ENCODE measurements around the gene LGALS7B. TPM values are rescaled to one million over a fixed set of nuclear protein-coding genes. Genes with fewer than 3 reads are reported as not detected.

Gene LGALS7B
- polyA plus RNA-seq, 1 donor from 2014 or later: not detected

DNA sequence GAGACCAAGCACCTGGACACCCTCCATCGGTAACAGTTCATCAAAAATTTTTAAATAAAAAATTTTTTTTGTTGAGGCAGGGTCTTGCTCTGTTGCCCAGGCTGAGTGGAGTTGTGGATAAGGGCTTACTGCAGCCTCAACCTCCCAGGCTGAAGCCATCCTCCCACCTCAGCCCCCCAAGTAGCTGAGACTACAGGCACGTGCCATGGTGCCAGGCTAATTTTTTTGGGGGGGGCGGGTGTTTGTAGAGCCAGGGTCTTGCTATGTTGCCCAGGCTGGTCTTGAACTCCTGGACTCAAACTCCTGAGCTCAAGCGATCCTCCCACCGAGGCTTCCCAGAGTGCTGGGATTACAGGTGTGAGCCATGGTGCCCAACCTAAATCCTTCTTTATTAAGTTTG is 4.7 kb downstream of the LGALS7B start:
- Histone ChIP-seq H3K4me3 (ENCODE audit: low read length) (no peak overlapping the region), H3K4me2 (ENCODE audit: low read length) (no peak overlapping the region), H3F3A (ENCODE audit: insufficient read depth, low read length, poor library complexity, severe bottlenecking) (no peaks in the 10 kb centered on the region), H3K27ac (ENCODE audit: low read length) (no peak overlapping the region), H3K79me2 (replicated peaks; ENCODE audit: insufficient read depth, low read length) (no peaks in the 10 kb centered on the region), H3K36me3 (ENCODE audit: insufficient read depth, low read length) (no peaks in the 10 kb centered on the region), H3K9me3 (ENCODE audit: low read length) (no peaks in the 10 kb centered on the region), H3K9ac (ENCODE audit: low read length) (no peak overlapping the region), H3K27me3 (ENCODE audit: insufficient read depth, low read depth, low read length) (peaks cover 17% of the 10 kb centered on the region), H3K9me2 (ENCODE audit: insufficient read depth, low read length) (no peaks in the 10 kb centered on the region), H2AFZ (ENCODE audit: low read depth, low read length) (no peak overlapping the region), H4K20me1 (ENCODE audit: insufficient read depth) (no peaks in the 10 kb centered on the region)
- TF ChIP-seq, protein P1, sequence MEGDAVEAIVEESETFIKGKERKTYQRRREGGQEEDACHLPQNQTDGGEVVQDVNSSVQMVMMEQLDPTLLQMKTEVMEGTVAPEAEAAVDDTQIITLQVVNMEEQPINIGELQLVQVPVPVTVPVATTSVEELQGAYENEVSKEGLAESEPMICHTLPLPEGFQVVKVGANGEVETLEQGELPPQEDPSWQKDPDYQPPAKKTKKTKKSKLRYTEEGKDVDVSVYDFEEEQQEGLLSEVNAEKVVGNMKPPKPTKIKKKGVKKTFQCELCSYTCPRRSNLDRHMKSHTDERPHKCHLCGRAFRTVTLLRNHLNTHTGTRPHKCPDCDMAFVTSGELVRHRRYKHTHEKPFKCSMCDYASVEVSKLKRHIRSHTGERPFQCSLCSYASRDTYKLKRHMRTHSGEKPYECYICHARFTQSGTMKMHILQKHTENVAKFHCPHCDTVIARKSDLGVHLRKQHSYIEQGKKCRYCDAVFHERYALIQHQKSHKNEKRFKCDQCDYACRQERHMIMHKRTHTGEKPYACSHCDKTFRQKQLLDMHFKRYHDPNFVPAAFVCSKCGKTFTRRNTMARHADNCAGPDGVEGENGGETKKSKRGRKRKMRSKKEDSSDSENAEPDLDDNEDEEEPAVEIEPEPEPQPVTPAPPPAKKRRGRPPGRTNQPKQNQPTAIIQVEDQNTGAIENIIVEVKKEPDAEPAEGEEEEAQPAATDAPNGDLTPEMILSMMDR (IDR thresholded peaks at IDR 0.05; ENCODE audit: poor library complexity, severe bottlenecking): no peak
- TF ChIP-seq EP300 (conservative IDR thresholded peaks at IDR 0.05; ENCODE audit: poor library complexity, severe bottlenecking) (no peak), EZH2 (IDR thresholded peaks at IDR 0.05; ENCODE audit: borderline replicate concordance, insufficient read depth, low read length, poor library complexity, severe bottlenecking) (no peak), POLR2AphosphoS5 (IDR thresholded peaks at IDR 0.05) (no peak), RAD21 (conservative IDR thresholded peaks at IDR 0.05) (no peak), TAF1 (IDR thresholded peaks at IDR 0.05; ENCODE audit: low read depth) (no peak), SMC3 (conservative IDR thresholded peaks at IDR 0.05; ENCODE audit: poor library complexity) (no peak)
- TF ChIP-seq, protein P2, sequence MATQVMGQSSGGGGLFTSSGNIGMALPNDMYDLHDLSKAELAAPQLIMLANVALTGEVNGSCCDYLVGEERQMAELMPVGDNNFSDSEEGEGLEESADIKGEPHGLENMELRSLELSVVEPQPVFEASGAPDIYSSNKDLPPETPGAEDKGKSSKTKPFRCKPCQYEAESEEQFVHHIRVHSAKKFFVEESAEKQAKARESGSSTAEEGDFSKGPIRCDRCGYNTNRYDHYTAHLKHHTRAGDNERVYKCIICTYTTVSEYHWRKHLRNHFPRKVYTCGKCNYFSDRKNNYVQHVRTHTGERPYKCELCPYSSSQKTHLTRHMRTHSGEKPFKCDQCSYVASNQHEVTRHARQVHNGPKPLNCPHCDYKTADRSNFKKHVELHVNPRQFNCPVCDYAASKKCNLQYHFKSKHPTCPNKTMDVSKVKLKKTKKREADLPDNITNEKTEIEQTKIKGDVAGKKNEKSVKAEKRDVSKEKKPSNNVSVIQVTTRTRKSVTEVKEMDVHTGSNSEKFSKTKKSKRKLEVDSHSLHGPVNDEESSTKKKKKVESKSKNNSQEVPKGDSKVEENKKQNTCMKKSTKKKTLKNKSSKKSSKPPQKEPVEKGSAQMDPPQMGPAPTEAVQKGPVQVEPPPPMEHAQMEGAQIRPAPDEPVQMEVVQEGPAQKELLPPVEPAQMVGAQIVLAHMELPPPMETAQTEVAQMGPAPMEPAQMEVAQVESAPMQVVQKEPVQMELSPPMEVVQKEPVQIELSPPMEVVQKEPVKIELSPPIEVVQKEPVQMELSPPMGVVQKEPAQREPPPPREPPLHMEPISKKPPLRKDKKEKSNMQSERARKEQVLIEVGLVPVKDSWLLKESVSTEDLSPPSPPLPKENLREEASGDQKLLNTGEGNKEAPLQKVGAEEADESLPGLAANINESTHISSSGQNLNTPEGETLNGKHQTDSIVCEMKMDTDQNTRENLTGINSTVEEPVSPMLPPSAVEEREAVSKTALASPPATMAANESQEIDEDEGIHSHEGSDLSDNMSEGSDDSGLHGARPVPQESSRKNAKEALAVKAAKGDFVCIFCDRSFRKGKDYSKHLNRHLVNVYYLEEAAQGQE (IDR thresholded peaks at IDR 0.05; ENCODE audit: borderline replicate concordance): no peak

DNA sequence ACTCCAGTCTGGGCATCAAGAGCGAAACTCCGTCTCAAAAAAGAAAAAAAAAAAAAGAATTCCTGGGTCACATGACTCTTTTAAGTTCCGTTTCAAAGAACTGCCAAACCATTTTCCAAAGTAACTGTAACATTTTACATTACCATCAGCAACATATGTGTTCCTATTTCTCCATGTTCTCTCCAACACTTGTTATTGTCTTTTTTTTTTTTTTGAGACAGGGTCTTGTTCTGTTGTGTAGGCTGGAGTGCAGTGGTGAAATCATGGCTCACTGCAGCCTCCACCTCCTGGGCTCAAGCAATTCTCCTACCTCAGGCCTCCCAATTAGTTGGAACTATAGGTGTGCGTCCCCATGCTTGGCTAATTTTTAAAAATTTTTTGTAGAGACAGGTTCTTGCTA is 6.5 kb downstream of the LGALS7B start:
- no peak overlapping the region for H3K9ac ChIP-seq (ENCODE audit: low read length)
- no peak overlapping the region for H2AFZ ChIP-seq (ENCODE audit: low read depth, low read length)
- H3K9me2 ChIP-seq (ENCODE audit: insufficient read depth, low read length): no peaks in the 10 kb centered on the region
- no peaks in the 10 kb centered on the region for H3K9me3 ChIP-seq (ENCODE audit: low read length)
- H3K27ac ChIP-seq (ENCODE audit: low read length): no peak overlapping the region
- H3K4me2 ChIP-seq (ENCODE audit: low read length): no peak overlapping the region
- H3K4me3 ChIP-seq (ENCODE audit: low read length): no peak overlapping the region
- peaks cover 17% of the 10 kb centered on the region for H3K27me3 ChIP-seq (ENCODE audit: insufficient read depth, low read depth, low read length)
- no peaks in the 10 kb centered on the region for H3K36me3 ChIP-seq (ENCODE audit: insufficient read depth, low read length)
- H3K79me2 ChIP-seq (replicated peaks; ENCODE audit: insufficient read depth, low read length): no peaks in the 10 kb centered on the region
- TF ChIP-seq POLR2AphosphoS5 (IDR thresholded peaks at IDR 0.05) (no peak), TAF1 (IDR thresholded peaks at IDR 0.05; ENCODE audit: low read depth) (no peak), EP300 (conservative IDR thresholded peaks at IDR 0.05; ENCODE audit: poor library complexity, severe bottlenecking) (no peak), EZH2 (IDR thresholded peaks at IDR 0.05; ENCODE audit: borderline replicate concordance, insufficient read depth, low read length, poor library complexity, severe bottlenecking) (no peak), RAD21 (conservative IDR thresholded peaks at IDR 0.05) (no peak)
- TF ChIP-seq, protein P2 (IDR thresholded peaks at IDR 0.05; ENCODE audit: borderline replicate concordance): no peak
- H3F3A ChIP-seq (ENCODE audit: insufficient read depth, low read length, poor library complexity, severe bottlenecking): no peaks in the 10 kb centered on the region
- H4K20me1 ChIP-seq (ENCODE audit: insufficient read depth): no peaks in the 10 kb centered on the region
